ENCODE measurements around the gene CSGALNACT2.

CSGALNACT2 gene

DNA sequence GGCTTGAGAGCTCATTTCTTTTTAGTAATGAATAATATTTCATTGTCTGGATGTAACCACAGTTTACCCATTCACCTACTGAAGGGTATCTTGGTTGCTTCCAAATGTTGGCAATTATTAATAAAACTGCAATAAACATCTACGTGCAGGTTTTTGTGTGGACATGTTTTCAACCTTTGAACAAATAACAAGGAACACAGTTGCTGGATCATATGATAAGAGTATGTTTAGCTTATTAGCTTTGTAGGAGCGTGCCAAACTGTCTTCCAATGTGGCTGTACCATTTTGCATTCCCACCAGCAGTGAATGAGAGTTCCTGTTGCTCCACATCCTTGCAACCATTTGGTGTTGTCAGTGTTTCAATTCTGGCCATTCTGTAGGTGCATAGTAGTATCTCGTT is 49.0 kb downstream of the CSGALNACT2 start:
- no peak overlapping the region for H3K4me3 ChIP-seq
- H3K4me1 ChIP-seq, result no peaks in the 10 kb centered on the region
- no peaks in the 10 kb centered on the region for H3K9me3 ChIP-seq
- no peak for DNase-seq
- H3K36me3 ChIP-seq, result peaks cover 36 to 38% (median 37%) of the 10 kb centered on the region in 3 donors
- intact Hi-C loops (cut with DNase I; ENCODE audit: low total_unique reads), result no loop called here
- H3K27me3 ChIP-seq, result no peaks in the 10 kb centered on the region
- H3K27ac ChIP-seq, result no peak overlapping the region
- TF ChIP-seq, protein P1, sequence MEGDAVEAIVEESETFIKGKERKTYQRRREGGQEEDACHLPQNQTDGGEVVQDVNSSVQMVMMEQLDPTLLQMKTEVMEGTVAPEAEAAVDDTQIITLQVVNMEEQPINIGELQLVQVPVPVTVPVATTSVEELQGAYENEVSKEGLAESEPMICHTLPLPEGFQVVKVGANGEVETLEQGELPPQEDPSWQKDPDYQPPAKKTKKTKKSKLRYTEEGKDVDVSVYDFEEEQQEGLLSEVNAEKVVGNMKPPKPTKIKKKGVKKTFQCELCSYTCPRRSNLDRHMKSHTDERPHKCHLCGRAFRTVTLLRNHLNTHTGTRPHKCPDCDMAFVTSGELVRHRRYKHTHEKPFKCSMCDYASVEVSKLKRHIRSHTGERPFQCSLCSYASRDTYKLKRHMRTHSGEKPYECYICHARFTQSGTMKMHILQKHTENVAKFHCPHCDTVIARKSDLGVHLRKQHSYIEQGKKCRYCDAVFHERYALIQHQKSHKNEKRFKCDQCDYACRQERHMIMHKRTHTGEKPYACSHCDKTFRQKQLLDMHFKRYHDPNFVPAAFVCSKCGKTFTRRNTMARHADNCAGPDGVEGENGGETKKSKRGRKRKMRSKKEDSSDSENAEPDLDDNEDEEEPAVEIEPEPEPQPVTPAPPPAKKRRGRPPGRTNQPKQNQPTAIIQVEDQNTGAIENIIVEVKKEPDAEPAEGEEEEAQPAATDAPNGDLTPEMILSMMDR (IDR thresholded peaks at IDR 0.05), result no peak

DNA sequence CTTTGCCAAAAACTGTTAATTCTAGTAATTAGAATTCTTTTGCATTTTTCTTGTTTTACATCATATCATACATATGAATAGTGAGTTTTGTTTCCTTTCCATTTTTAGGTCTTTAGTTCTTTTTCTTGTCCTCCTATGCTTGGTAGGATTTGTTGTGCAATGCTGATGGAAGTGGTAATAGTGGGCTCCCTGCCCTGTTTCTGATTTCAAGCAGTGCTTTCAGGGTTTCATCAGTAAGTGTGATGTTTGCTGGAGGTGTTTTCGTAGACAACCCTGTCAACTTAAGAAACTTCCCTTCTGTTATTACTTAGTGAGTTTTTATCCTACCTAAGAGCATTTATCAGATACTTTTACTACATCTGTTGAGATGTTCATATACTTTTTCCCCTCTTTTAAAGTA is 50.5 kb downstream of the CSGALNACT2 start:
- Histone ChIP-seq H3K27me3 (no peaks in the 10 kb centered on the region), H3K9me3 (no peaks in the 10 kb centered on the region)
- intact Hi-C loops (cut with DNase I; ENCODE audit: low total_unique reads), result no loop called here

DNA sequence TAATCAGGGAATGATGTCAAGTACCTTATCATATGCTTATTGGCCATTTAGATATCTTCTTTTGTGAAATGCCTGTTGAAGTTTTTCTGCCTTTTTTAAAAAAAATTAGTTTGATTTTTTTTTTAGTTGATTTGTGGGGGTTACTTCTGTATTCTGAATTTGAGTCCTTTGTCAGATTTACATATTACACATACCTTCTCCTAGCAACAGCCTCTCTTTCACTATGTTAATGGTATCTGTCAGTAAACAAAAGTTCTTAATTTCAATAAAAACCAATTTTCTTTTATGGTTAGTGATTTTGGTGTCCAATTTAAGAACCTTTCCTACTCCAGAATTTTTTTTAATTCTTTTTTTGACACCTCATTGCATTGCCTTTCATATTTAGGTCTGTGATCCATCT is 52.0 kb downstream of the CSGALNACT2 start:
- Histone ChIP-seq H3K4me1 (no peaks in the 10 kb centered on the region), H3K4me3 (no peak overlapping the region), H3K9me3 (no peaks in the 10 kb centered on the region), H3K36me3 (peaks cover 17 to 21% (median 19%) of the 10 kb centered on the region in 3 donors), H3K27ac (no peak overlapping the region), H3K27me3 (no peaks in the 10 kb centered on the region)
- no peak for DNase-seq
- intact Hi-C loops (cut with DNase I; ENCODE audit: low total_unique reads), result no loop called here
- TF ChIP-seq, protein P1 (IDR thresholded peaks at IDR 0.05), result no peak

More for the DNA sequence above, 50.5 kb downstream of the CSGALNACT2 start:
- H3K4me1 ChIP-seq, result no peaks in the 10 kb centered on the region
- DNase-seq, result no peak
- peaks cover 27 to 28% (median 28%) of the 10 kb centered on the region in 3 donors for H3K36me3 ChIP-seq
- TF ChIP-seq, protein P1 (IDR thresholded peaks at IDR 0.05), result no peak
- H3K27ac ChIP-seq, result no peak overlapping the region
- no peak overlapping the region for H3K4me3 ChIP-seq

DNA sequence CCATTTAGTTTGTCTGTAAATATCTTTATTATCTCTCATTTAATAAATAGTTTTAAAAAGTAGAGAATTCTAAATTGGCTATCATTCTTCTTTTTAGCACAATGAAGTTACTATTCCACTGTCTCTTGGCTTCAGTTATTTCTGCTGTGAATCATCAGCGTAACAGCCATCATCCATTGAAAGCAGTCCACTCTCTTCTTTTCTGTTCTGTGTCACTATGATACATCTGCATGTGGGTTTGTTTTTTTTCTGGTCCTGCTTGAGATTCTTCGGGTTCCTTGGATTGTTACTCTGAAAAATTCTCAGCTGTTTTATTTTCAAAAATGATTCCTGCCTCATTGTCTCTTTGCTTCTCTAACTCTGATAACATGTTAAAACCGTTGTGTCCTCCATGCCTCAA is 52.5 kb downstream of the CSGALNACT2 start:
- TF ChIP-seq, protein P1 (IDR thresholded peaks at IDR 0.05), result no peak
- H3K27ac ChIP-seq, result no peak overlapping the region
- no peaks in the 10 kb centered on the region for H3K27me3 ChIP-seq
- no peak overlapping the region for H3K4me3 ChIP-seq
- H3K36me3 ChIP-seq, result peaks cover 17 to 21% (median 17%) of the 10 kb centered on the region in 3 donors
- DNase-seq, result no peak
- H3K4me1 ChIP-seq, result no peaks in the 10 kb centered on the region
- intact Hi-C loops (cut with DNase I; ENCODE audit: low total_unique reads), result no loop called here
- H3K9me3 ChIP-seq, result no peaks in the 10 kb centered on the region

DNA sequence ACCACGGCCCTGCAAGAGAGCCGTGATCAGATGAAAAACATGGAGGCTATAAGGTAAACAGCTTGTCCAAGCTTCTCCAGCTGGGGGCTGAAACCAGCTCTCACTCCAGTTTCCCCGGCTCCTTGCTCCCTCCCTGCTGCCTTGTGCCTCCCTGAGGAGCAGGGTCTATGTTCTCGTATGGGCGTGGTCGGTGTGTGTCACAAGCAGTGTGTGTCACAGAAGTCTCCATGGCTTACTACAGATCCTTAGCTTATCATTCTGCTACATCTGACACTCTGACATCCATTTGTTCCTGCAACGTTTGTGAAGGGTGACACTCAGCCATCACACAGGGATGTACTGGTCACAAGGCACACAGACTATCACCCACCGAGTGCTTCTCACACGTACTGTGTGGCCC is 54.6 kb downstream of the CSGALNACT2 start:
- Histone ChIP-seq H3K4me1 (no peaks in the 10 kb centered on the region), H3K36me3 (peaks cover 0 to 11% (median 5%) of the 10 kb centered on the region in 3 donors), H3K27me3 (peaks cover 0 to under 1% of the 10 kb centered on the region in 2 donors), H3K9me3 (no peaks in the 10 kb centered on the region), H3K4me3 (no peak overlapping the region), H3K27ac (no peak overlapping the region)
- intact Hi-C loops (cut with DNase I; ENCODE audit: low total_unique reads), result no loop called here
- DNase-seq, result no peak
- TF ChIP-seq, protein P1 (IDR thresholded peaks at IDR 0.05), result no peak

Measured in tibial artery (tissue), 4 donors.